ENCODE data around the gene TM4SF18. TPM values are rescaled to one million over a fixed set of nuclear protein-coding genes. Genes with fewer than 3 reads are reported as not detected.

TM4SF18 gene
- total RNA-seq, 1 experiment from 2014 or later: 0.34 TPM

GRCh38 chr3:149288655-149289054 lies 44.8 kb downstream of the TM4SF18 start:
- Histone ChIP-seq H3K4me3 (replicated peaks in 1 of 2; ENCODE audit: low read depth in 1 of 2, low read length in 2 of 2) (no peak overlapping the region), H3K9me2 (ENCODE audit: insufficient read depth) (no peaks in the 10 kb centered on the region), H3K4me1 (ENCODE audit: control insufficient read depth in 1 of 2, insufficient read depth in 2 of 2, low read length in 2 of 2) (no peaks in the 10 kb centered on the region; a peak in 1 of 4 replicates), H2AFZ (ENCODE audit: low read depth, low read length, poor library complexity, severe bottlenecking) (no peak overlapping the region), H3K27ac (ENCODE audit: low read depth, low read length) (no peak overlapping the region), H3K27me3 (ENCODE audit: insufficient read depth, low read length) (no peaks in the 10 kb centered on the region), H3K4me2 (ENCODE audit: low read length) (no peak overlapping the region), H3K9ac (ENCODE audit: low read length) (no peak overlapping the region), H4K20me1 (ENCODE audit: insufficient read depth) (no peaks in the 10 kb centered on the region), H3K79me2 (ENCODE audit: insufficient read depth, low read length) (no peaks in the 10 kb centered on the region), H3K9me3 (ENCODE audit: control insufficient read depth in 1 of 2, insufficient read depth in 1 of 2, low read depth in 1 of 2, low read length in 2 of 2) (no peaks in the 10 kb centered on the region), H3K36me3 (ENCODE audit: control insufficient read depth in 1 of 2, insufficient read depth in 2 of 2, low read length in 2 of 2) (no peaks in the 10 kb centered on the region)
- intact Hi-C loops (cut with micrococcal nuclease): no loop called here
- no TSS peak for BruUV-seq (replicated peaks)
- ChIA-PET CTCF (no interaction called here), RAD21 (ENCODE audit: low non-redundant PET in 1 of 2, low total read pairs in 2 of 2, uncharacterized antibody in 2 of 2, unreplicated experiment in 2 of 2) (no interaction called here), POLR2A (no interaction called here)
- DNase-seq (ENCODE audit: low read depth, low spot score): no peak
- TF ChIP-seq ZBTB33 (IDR thresholded peaks at IDR 0.05; ENCODE audit: extremely low read depth, insufficient replicate concordance, low read length): no peak
- TF ChIP-seq SIN3A (IDR thresholded peaks at IDR 0.05; ENCODE audit: low read depth): no peak
- no peak for TF ChIP-seq POLR2AphosphoS5 (IDR thresholded peaks at IDR 0.05; ENCODE audit: low read depth, low read length)
- TF ChIP-seq CTCF (IDR thresholded peaks at IDR 0.05 in 2 of 3, conservative IDR thresholded peaks at IDR 0.05 in 1 of 3; ENCODE audit: borderline replicate concordance in 1 of 3, insufficient read depth in 1 of 3, low read depth in 2 of 3, low read length in 2 of 3): 0 out of 6 replicates have a peak, but pooled peaks of 1 of the 3 experiments have one; percentile 7
- peak; percentile 46; the same call in 1 of the 2 replicates for ATAC-seq

GRCh38 chr3:149284034-149284433 lies 49.4 kb downstream of the TM4SF18 start:
- H3K4me2 ChIP-seq (ENCODE audit: low read length): no peak overlapping the region
- POLR2A ChIA-PET: no interaction called here
- H3K9ac ChIP-seq (ENCODE audit: low read length): no peak overlapping the region
- H3K4me1 ChIP-seq (ENCODE audit: control insufficient read depth in 1 of 2, insufficient read depth in 2 of 2, low read length in 2 of 2): no peaks in the 10 kb centered on the region; a peak in 1 of 4 replicates
- no peaks in the 10 kb centered on the region for H3K36me3 ChIP-seq (ENCODE audit: control insufficient read depth in 1 of 2, insufficient read depth in 2 of 2, low read length in 2 of 2)
- TF ChIP-seq SIN3A (IDR thresholded peaks at IDR 0.05; ENCODE audit: low read depth): no peak
- TF ChIP-seq SRF (IDR thresholded peaks at IDR 0.05; ENCODE audit: low read depth): no peak
- TF ChIP-seq YY1 (IDR thresholded peaks at IDR 0.05; ENCODE audit: extremely low read depth, insufficient replicate concordance, low read depth, low read length): no peak
- TF ChIP-seq ZBTB33 (IDR thresholded peaks at IDR 0.05; ENCODE audit: extremely low read depth, insufficient replicate concordance, low read length): no peak
- no peak for TF ChIP-seq POLR2AphosphoS5 (IDR thresholded peaks at IDR 0.05; ENCODE audit: low read depth, low read length)
- H3K9me2 ChIP-seq (ENCODE audit: insufficient read depth): no peaks in the 10 kb centered on the region
- H4K20me1 ChIP-seq (ENCODE audit: insufficient read depth): no peaks in the 10 kb centered on the region
- H3K4me3 ChIP-seq (replicated peaks in 1 of 2; ENCODE audit: low read depth in 1 of 2, low read length in 2 of 2): no peak overlapping the region
- RAD21 ChIA-PET (ENCODE audit: low non-redundant PET in 1 of 2, low total read pairs in 2 of 2, uncharacterized antibody in 2 of 2, unreplicated experiment in 2 of 2): no interaction called here
- CTCF ChIA-PET: no interaction called here
- no peak overlapping the region for H2AFZ ChIP-seq (ENCODE audit: low read depth, low read length, poor library complexity, severe bottlenecking)
- BruUV-seq (replicated peaks): no TSS peak
- no peaks in the 10 kb centered on the region for H3K9me3 ChIP-seq (ENCODE audit: control insufficient read depth in 1 of 2, insufficient read depth in 1 of 2, low read depth in 1 of 2, low read length in 2 of 2)
- ATAC-seq (no peak), DNase-seq (ENCODE audit: low read depth, low spot score) (no peak)
- no peaks in the 10 kb centered on the region for H3K79me2 ChIP-seq (ENCODE audit: insufficient read depth, low read length)
- intact Hi-C loops (cut with micrococcal nuclease): no loop called here
- H3K27ac ChIP-seq (ENCODE audit: low read depth, low read length): no peak overlapping the region
- H3K27me3 ChIP-seq (ENCODE audit: insufficient read depth, low read length): no peaks in the 10 kb centered on the region

All from HCT116 (cell line).